Measurements from ENCODE around the gene KCNK15.
A peak's percentile ranks its signal among the peaks of the same experiment; 100 is the strongest.
"Not testable (repeated sequence)": the region's sequence is repeated elsewhere in the genome, so short reads cannot be mapped to it uniquely, and the experiment has no call there.

KCNK15 gene

DNA sequence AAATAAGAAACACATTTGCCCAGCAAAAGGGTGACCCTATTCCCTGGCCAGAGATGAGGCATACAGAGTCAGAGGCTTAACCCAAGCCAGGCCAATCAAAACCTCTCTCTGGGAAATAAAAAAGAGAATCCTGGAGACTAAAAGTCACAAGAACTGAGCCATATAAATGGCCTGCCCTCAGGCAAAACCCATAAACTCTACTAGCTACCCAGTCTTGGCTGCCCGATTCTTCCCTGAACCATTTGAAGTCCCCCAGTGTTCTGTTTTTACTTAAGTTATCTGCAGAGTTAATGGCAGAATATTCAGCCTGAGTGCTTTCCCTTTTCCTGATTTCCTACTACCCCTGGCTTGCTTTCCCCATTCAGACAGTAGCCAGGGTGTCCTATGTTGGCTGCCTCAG lies 13.9 kb downstream of the KCNK15 start:
- DNase-seq = no peak

DNA sequence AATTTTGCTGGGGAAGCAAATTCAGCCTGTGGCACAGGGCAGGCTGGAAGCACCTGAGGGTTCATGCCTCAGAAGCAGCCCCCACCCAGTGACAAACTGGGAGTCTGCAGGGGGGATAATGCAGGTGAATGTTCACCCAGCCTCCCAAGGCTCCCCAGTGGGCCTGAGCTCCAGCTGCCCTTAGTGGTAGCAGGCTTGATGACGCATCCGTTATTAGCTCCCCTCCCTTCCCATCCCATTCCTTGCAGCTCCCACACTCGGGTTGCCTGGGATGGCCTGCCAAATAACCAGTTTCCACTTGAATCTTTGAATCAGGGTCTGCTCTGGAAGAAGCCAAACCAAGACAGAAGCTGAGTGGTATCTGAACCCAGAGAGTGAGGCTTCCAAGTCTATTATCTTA lies 15.8 kb downstream of the KCNK15 start:
- no peak for DNase-seq

DNA sequence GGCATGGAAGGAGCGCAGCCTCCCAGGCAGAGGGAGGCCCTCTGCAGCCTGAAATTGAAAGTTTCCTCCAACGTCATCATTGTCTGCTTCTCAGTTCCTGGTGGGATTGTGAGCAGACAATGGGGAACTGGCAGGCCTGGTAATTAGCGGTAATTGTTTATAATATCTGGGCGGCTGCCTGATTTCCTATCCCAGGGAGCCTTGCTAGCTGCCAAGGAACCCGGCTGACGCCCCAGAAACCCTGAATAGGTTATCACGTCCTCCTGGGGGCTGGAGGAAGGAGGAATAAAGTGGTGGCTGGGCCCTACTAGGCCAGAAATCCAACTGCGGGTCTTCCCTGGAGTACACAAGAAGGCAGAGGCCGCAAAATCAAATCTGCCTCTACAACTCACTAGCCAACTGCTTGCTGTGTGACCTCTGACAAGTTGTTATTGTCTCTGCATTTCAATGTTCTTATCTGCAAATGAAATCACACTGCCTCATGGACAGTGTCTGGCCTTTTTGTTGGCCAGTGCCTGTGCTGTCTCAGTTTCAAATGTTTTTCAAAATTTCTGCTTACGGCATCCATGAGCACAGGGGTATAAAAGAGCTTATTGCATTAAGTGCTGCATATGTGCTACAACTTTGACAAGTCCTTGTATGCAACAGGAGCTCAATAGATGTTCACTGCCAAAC lies 16.9 kb downstream of the KCNK15 start:
- DNase-seq = peak; percentile 85

DNA sequence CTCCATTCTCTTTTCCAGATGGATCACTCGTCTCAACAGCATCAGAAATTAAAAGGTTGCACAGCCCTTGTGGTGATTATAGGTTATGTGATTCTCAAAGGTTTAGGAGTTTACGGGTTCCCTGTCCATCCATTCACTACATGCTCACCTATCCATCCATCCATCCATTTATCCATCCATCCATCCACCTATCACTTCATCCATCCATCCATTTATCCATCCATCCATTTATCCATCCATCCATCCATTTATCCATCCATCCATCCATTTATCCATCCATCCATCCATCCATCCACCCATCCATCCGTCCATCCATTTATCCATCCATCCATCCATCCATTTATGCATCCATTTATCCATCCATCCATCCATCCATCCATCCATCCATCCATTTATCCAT lies 18.1 kb downstream of the KCNK15 start:
- DNase-seq = not testable (repeated sequence)

DNA sequence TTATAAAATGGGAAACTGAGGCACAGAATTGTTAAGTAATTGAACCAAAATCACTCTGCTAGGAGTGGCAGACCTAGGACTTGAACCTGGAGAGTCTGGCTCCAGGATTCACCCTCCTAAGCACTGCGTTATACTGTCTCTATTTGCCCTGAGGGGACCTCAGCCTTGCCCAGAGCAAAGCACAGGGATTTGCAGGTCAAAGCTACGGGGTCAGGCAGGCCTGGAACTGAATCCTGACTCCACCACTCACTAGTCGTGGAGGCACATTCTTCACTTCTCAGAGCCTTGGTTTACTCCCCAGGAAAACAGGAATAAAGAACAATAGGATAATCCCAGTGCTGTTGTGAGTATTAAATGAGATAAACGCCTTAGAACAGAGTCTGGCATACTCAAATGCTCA lies 19.4 kb downstream of the KCNK15 start:
- no peak for DNase-seq

DNA sequence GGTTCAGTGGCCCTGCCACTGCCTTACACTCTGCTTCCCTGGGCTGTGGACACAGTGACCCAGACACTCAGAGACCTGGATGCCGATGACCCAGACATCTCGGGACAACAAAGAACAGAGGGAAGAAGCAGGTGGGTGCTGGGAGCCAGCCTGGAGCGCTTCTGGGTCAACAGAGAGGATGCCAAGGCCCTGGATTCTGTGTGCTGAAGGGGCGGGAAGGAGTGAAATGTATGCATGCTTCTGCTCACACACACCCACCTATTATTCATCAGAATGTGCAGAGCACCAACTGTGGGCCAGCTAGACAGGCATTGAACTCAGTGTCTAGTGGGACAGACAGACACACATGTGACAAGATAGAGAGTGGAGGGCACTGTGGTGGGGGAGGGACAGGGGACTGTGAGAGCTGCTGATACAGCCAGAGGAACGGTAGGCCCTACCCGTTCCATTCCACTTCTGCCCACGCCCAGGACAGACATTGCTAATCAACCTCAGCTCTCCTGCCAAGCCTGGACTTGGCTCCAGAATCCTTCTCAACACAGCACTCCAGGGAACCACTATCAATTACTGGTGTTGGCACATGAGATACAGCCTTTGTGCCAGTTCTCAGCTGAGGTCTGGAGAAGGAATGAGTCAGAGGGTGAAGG lies 20.2 kb downstream of the KCNK15 start:
- no peak for DNase-seq

DNA sequence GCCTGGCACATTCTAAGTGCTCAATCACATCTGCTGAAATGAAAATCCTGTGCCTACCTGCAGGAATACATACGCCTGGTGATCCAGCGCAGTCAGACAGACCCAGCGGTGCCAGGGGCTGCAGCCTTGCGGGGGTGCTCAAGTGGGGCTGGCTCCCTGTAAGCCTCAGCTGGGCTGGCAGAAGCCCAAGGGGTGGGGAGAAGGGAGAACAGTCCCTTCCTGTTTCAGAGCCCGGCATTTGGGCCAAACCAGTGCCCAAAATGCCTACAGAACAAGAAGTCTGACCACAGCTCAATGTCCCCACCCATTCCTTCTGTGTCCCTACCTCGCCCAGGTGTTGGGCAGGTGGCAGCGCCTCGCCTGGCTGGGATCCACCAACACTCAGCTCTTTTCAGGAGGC lies 22.6 kb downstream of the KCNK15 start:
- no peak for DNase-seq

DNA sequence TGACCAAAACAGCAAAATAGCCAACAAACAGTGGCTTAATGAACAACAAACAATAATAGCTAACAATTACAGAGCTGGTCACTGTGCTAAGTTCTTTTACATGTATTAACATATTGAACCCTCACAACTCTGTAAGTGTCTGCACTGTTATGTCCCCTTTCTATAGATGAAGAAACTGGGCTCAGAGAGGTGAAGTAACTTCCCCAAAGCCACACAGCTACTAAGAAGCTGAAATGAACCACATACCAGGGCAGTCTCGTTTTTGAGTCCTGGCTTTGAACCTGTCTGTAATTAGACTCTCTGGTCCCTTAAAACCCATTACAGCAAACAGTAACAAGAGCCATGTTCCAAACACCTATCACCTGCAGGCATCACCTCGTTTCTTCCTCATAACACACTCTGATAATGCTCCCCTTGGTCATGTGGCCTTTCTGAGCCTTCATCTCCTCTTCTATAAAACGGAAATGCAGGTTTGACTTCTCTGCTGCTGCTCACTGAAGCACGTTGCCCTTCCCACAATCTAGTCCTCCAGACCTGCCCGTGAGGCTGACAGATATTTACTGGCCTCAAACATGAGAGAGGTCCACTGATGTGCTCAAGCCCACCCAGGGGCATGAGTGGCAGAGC lies 23.3 kb downstream of the KCNK15 start:
- no peak for DNase-seq

DNA sequence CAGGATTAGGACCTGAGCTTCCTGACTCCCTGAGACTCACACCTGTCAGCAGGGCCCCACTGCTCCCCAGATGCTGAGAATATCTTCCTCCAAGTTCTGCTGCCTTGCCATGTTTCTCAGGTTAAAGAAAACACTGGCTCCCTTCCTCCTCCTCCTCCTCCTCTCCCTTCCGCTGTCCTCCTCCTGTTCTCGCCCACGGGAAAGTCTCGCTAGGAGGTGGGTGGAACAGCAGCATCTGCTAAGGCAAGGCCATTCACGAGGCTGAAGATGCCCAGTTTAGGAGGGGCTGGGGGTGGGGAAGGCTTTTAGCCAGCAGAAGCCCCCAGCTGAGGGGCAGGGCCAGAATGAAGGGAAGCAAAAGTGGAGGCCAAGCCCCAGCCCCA lies 23.8 kb downstream of the KCNK15 start:
- no peak for DNase-seq

DNA sequence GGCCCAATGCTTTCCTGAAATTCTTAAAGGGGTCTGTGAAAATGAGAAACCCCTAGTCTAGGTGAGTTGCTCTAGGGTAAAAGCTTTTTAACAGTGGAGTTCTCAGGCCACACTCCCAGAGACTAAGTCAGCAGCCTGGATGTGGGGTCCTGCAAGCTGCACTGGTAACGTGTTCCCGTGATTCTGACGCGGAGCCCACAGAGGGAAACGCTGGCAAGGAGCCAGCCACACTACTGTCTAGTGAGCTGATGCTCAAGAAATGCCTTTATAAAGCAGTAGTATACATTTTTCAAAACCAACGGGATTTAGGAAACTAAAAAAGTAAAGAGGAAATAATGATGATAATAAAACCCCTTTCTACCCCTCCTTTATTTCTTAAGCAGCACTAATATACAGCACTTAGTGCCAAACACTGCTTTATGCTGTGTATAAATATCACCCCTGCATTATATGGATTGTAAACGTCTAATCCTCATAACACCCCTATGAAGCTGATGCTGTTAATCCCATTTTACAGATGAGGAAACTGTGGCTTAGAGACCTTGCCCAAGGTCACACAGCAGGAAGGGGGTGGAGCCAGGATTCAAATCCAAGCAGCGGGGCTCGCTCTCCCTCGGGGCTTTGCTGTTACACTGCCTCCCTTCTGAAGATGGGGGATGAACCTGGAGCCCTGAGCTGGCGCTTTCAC lies 25.0 kb downstream of the KCNK15 start:
- no peak for DNase-seq

DNA sequence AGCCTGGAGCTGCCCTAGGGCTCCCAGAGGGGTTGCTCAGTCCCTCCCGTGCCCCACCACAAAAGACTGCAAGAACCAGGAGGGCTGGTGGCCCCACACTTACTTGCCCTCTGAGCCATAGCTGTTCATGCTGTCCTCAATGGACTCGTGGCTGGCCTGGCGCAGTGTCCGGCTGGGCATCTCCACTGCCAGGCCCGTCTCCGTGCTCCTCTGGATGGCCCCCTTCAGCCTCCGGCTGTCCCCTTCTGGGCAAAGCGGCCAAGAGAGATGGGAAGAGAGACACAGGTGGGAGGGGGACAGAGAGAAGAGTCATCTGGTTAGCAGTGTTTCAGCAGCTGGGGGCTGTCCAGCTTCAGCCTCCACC lies 25.5 kb downstream of the KCNK15 start:
- no peak for DNase-seq

DNA sequence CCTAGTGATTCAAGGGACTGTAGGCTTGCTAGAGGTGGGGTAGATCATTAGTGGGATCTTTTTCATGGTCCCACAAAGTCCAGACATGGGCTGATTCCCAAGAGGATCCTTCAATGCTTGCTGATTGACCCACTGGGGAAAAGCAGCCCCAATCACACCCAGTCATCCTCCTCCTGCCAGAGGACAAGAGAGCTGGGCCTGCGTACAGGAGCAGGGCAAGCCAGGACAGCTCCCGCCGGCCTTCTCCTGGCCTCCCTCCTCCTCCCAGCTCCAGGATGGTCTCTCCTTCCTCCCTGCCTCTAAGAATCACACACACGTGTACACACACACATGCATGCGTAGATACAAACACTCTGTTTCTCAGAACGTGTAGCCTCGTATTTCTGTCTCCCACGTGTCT lies 27.0 kb downstream of the KCNK15 start:
- no peak for DNase-seq

DNA sequence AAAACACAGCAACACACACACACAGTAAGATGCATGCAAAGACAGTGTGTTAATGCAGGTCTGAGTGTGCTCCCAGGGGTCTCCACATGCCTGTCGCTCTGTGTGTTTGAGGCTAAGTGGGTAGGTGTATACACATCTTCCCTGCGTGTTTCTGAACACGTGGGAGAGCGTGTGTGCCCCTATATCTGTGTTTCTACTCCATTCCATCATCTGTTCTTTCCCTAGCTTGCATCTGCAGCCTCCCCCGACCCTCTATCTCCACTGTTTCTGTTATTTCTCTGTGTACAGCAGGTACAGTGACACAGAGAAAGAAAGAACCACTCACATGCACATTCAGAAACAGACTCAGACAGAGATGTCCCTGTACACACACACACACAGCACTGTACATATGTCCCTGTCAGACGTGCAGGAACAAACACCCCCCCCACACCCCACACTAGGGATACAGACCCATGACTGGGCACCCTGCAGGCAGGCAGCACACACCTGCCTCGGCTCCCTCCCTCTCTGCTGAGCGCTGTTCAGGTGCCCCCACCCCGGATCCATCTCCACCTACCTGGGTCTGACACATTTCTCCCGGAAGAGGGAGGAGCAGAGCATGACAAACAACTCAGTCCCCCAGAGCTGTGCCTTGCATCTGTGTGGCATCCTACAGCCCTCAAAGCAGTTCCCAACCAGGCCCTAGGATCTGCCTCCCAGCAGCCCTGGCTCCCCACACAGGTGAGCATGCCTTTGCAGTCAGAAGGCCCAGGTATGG lies 27.6 kb downstream of the KCNK15 start:
- no peak for DNase-seq

DNA sequence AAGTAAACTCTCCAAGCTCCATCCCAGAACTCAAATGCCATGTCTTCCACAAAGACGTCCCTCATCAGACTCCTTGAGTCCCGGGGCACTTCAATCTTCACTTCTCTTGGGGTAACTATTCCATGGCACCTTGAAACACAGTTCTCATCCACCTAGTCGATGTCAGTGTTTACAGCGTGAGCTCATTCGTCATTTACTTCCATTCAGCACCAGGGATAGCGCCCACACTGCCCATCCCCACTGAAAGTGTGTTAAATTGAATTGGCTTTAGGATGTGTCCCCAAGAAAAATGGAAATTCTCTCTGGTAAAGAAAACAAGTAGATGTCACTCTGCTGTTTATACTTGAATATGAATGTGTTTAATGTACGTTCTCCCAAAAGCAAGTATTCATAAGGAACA lies 31.3 kb downstream of the KCNK15 start:
- no peak for DNase-seq

DNA sequence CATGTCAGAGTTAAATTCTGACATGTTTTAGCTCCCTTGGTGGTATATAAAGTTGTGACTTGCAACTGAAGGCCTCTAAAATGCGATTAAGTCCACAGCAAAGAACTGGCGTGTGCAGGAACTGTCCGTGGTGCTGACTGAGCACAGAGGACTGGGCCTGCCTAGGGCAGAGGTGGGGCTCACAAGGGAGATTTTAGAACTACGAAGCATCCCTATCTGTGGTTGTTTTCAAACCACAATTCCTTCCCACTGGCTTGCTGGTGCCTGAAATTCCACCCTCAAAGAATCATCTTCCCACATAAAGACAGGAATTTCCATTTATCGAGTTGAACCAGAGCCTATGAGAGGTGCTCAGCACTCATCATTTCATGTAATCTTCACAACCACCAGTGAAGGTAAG lies 34.6 kb downstream of the KCNK15 start:
- DNase-seq = no peak

DNA sequence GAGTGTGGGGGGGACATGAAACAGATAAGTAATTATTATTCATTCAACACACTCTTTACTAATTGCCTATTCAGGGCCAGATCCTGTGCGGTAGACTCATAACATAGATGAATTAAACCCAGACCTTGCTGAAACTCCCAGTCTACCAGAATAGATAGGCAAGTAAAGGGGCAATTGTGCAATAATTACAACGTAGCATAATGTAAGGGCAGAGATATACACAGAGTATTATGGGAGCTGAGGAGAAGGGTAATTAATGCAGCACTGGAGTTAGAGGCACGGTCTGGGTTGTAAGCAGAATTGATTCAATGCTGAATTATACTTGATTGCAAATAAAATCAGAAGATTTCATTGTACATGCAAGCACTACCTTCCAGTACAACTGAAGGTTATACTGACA lies 35.5 kb downstream of the KCNK15 start:
- DNase-seq = no peak

DNA sequence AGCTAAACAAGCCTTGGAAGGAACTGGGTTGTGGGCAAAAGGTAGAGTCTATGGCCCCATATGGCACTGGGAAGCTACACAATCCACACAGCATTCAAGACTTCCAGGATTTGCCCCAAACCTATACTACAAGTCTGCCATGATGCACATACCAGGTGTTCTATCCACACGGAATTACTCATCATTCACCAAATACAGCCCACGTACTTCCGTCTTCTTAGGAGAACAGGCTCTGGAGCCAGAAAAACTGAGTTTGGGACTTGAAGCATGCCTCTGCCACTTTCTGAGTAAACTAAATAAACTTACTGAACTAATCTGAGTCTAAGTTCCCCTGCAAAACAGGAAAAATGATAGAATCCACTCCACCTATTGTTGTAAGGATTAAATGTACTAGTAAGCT lies 36.1 kb downstream of the KCNK15 start:
- DNase-seq = no peak

DNA sequence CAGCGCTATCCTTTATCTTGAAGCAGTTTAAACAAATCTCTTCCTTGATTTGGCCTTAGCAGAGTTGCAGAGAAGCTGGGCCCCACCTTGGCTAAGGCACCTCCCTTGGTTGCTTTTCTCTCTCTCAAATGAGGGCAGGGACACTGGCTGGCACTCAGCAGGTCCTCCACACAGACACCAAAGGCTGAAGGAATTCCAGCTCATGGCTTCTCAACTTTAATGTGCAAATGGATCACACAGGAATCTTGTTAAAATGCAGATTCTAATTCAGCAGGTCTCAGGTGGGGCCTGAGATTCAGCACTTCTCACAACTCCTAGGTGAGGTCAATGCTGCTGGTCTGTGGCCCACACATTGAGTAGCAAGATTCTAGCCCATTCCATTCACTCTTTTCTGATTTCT lies 39.0 kb downstream of the KCNK15 start:
- DNase-seq = no peak

DNA sequence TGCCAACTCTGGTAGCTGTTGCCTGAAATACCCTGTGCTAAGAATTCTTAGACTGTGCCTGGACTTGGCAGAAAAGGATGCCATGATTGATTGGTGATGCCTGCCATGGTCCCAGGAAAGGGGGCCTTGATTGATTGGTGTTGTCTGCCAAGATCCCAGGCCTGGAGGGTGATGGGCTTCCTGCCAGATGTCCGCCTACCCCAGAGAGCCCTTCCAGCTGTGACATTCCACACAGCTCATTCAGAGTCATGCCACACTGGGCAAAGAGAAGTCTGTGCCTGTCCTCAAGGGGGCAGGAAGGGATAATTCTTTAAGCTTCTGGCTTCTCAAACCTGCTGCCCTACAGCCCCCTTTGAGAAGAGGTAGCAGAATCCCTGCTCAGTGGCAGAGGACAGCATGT lies 40.1 kb downstream of the KCNK15 start:
- peak; percentile 55 for DNase-seq

DNA sequence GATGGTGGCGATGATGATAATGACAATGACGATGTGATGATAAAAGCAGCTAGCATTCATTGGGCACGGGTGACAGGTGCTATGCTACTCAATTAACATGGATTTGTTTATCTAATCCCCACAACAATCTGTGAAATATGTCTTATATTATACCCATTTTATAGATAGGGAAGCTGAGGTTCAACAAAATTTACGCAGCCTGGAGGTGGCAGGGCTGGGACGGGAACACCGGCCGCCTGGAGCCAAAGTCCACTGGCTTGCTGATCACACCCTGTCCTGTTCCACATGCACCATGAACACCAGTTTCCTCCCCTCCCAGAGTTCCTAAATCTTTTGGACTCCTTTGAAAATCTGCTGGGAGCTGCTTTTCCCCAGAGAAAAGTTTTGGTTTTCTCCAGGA lies 41.6 kb downstream of the KCNK15 start:
- no peak for DNase-seq

DNA sequence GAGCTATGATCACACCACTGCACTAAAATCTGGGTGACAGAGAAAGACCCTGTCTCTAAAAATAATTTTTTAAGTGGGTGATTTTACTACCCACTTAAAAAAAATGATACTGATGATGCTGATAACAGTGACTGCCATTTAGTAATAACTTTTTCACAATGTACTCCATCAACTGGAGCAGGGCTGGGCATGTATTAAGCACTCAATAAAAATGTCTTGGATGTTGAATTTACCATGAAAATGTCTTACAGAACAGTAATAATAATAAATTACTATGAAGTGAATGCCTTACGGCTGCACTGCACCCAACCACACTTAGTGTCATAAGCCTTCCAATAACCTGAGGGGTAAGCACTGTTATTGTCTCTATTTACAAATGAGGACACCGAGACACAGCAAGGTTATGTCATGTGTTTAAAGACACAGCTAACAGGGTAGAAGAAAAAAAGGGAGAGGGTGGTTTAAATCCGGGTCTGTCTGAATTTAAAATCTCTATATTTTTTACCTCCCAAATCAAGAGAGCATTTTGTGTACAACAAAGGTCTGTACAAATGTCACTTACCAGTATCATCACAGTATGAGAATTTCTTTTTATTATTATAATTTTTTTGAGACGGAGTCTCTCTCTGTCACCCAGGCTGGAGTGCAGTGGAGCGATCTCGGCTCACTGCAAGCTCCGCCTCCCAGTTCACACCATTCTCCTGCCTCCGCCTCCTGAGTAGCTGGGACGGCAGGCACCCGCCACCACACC lies 43.2 kb downstream of the KCNK15 start:
- no peak for DNase-seq

DNA sequence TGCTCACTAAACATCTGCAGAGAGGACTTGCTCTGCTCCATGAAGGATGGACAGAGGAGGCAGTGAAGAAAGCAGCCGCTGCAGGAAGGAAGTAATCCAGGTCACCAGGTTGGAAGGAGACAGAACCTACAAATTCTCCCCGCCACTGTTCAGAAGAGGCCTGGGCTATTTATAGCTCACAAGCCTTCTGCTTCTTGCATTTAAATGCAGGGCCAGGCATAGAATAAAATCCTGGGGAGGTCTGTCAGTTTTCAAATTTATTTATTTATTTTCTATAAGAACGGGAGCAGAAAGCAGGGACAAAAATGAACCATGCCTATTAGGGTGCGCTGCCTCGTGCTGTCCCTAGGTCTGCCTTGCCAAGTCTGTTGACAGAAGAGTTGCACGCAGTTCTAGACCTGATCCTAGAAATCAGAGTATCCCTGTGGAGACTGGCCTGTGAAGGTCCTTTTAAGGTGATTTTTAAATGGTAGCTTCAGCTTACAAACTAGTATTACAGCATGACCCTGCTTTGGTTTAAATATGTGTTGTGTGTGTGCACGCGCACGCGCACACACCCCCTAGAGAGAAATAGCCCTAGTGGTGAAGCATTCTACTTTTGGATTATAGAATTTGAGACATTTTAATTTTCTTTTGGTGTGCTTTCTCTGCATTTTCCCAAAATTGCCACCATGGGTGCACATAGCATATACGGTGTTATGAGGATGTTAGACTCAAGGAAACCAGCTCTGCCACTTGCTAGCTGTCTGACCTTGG lies 45.2 kb downstream of the KCNK15 start:
- DNase-seq = no peak
